Activated T-cell treated with anti-CD3 and anti-CD28 coated beads for 24 hours (primary cell): ENCODE measurements around the gene MTERF4.

Source experiments
- DNase-seq: peaks from one replicate; pipeline ENCODE4 v3.0.0-alpha.2; 2020; ENCODE audit warnings: low read depth

The MTERF4 gene

DNA sequence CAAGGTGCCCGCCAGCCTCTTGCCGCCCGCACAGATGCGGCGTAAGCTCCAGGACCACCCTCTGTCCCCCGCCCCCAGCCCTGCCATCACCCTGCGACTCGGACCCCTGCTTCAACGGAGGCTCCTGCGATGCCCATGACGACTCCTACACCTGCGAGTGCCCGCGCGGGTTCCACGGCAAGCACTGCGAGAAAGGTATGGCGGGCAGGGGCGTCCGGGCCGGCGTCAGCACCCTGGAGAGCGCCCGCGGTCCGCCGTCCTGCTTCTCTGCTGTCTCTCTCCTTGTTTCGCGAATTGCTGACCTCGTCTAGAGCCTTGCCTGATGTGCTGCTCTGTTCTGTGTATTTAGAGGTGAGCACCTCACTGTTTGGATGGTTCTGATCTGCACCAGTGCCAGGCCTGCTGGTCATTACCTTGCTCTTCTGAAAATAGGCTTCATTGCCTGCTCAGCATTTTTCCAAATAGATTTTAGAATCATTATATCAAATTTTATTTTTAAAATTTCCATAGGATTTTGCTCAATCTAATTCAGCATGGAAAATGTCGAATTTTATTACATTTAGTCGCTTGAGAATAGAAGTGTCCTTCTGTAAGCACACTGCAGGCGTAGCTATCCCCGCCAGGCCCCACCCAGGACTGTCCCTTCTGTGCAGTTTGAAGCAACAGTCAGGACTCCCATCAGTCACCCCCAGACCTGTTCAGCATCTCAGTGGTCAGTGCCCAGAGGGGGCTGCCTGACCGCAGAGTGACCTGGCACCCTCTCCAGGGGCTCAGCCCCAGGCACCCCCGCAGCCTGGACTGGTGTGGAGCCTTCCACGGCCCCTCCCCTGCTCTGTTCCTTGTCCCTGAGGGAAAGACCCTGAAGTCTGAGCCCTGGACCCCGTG is 52.1 kb downstream of the MTERF4 start:
- DNase-seq: no peak

DNA sequence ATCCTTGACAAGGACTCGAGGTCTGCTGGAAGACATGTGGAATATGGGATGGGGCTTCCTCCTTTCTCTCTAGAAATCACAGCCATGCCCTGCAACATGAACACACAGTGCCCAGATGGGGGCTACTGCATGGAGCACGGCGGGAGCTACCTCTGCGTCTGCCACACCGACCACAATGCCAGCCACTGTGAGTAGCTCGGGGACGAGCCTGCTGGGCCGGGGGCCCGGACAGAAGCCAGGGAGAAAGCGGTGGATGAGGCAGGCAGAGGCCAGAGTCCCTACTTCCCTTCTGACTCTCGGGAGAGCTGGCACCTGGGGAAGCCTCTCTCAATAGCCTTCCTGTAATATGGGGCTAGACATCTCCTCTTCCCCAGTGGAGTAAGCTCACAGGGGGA is 53.1 kb downstream of the MTERF4 start:
- DNase-seq: no peak

DNA sequence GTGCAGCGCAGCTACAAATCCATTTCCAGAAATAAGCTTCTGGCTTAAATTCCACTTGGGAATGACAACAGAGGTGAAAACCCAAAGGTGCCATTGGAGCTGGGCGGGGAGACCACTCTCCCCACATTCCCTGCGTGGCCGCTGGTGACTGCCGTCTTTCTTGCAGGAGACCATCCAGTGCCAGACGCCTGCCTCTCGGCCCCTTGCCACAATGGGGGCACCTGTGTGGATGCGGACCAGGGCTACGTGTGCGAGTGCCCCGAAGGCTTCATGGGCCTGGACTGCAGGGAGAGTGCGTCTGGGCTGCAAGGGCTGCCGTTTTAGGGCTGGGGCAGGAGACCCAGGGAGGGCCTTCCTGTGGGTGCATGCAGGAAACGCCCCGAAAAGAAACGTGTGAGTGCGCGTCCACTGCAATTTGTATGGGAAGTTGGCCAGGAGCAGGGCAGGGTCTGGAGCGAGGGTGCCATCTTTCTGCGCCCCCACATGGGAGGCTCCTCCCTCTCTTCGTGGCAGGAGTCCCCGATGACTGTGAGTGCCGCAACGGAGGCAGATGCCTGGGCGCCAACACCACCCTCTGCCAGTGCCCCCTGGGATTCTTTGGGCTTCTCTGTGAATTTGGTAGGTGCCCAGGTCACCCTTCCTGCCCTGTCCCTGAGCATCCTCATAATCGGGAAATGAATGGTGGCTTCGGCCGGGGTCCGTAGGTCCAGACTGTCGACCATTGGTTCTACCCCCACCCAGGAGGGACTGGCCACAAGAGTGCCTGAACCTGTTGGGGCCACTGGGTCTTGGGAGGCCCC is 53.7 kb downstream of the MTERF4 start:
- no peak for DNase-seq

DNA sequence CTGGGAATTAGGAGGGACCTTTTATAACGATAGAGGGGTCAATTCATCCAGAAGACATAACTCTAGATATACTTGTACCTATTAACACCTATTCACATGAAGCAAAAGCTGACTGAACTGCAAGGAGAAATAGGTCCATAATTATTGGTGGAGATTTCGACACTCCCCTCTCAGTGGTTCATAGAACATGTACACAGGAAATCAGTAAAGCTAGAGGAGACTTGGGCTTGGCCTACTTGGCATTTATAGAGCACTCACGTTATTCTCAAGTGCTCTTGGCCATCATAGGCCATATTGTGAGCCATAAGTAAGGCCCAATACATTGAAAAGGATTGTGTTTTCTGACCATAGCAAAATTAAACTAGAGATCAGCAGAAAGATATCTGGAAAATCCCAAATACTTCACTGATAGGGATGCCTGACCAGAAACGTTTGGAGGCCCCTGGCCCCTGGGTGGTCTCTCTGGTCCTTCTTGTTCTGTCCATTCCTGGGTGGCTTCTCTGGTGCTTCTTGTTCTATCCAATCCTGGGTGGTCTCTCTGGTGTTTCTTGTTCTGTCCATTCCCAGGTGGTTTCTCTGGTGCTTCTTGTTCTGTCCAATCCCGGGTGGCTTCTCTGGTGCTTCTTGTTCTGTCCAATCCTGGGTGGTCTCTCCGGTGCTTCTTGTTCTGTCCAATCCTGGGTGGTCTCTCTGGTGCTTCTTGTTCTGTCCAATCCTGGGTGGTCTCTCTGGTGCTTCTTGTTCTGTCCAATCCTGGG is 54.7 kb downstream of the MTERF4 start:
- no peak for DNase-seq
